Measurements from ENCODE around the gene PPP1R12C. TPM values are rescaled to one million over a fixed set of nuclear protein-coding genes. Genes with fewer than 3 reads are reported as not detected.
"Not testable (repeated sequence)": the region's sequence is repeated elsewhere in the genome, so short reads cannot be mapped to it uniquely, and the experiment has no call there.

The PPP1R12C gene
- total RNA-seq, 1 donor from 2014 or later = 32.4 TPM

DNA sequence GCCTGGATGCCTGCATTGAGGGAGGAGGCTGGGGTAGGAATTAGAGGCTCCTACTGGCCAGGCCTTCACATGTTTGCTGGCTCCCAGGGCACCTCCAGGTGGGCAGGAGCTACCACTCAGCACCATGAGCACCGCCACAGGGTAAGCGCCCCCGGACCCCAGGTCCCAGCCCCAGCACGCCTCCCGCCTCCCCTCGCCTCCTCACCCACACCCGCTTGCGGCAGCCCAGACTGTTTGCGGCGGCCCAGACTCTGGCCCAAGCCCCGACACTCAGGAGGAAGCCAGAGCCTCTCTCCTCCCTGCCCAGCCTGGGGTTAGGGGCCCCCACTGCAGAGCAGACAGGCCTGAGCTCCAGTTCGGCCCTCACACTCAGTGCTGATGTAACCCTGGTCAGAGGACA is 41.1 kb downstream of the PPP1R12C start:
- DNase-seq (ENCODE audit: low read depth) = no peak

DNA sequence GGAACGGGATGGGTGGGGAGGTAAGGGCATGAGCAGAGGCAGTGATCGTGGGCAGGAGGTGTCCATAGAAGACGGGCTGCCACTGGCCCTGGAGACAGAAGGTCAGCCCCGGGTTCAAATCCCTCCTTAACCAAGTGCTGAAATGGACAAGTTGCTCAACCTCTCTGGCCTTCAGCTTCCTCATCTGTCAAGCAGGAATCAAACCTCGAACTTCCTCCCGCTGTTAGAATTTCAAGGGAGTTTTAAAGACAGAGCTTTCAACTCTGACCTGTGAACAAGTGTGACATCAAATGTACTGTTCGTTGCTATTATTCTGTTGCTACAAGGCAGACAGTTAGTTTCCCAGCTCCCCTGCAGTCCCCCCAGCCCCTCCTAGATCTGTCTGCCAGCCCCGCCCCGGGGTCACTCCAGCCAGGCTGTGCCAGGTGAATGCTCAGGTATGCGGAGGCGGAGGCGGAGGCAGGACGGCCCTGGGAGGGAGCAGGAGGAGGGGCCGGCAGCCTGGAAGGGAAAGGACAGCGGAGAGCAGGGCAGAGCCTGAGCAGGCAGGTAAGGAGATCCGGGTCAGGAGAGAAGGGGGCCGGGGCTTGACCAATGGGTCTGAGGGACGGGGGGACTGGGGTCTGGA is 42.0 kb downstream of the PPP1R12C start, which contains the start of gene EPS8L1:
EPS8L1 (plus strand) TSS at position 499 of the 628 bp plus-strand sequence. CDS start 576 bp downstream, outside the sequence.
- peak; percentile 67 for DNase-seq (ENCODE audit: low read depth)

DNA sequence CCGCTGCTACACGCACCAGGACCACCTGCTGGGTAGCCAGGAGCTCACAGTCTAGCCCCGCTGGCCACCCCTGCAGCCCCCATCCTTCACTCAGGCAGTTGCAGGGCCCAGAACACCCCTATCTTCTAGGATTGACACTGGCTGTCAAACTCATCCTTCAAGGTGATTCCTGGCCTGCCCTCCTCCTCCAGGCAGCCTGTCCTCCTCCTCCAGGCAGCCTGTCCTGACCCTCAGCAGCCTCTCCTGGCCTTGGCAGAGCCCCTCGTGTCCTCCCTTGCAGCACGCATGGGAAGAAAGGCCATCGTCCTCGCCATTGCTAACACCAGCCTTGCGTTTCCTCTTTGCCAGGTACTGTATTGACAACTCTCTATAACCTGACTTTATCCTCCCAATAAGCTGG is 45.5 kb downstream of the PPP1R12C start:
- no peak for DNase-seq (ENCODE audit: low read depth)

DNA sequence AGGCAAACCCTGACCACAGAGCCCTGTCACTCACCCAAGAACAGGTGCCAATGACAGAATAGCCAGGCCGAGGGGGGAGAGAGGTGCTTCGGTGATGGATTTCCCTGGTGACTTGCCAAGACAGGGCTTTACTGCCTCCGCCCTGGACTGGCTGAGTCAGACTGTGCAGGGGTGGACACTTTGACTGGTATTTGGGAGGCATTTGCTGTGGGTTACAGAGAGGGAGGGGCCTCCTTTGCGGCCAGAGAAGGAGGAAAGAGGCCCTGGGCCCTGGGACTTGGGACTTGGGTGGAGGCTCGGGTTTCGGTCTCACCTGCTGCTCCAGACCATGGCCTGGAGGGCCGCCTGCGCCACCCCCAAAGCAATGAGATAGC is 46.3 kb downstream of the PPP1R12C start:
- DNase-seq (ENCODE audit: low read depth) = peak; percentile 78

DNA sequence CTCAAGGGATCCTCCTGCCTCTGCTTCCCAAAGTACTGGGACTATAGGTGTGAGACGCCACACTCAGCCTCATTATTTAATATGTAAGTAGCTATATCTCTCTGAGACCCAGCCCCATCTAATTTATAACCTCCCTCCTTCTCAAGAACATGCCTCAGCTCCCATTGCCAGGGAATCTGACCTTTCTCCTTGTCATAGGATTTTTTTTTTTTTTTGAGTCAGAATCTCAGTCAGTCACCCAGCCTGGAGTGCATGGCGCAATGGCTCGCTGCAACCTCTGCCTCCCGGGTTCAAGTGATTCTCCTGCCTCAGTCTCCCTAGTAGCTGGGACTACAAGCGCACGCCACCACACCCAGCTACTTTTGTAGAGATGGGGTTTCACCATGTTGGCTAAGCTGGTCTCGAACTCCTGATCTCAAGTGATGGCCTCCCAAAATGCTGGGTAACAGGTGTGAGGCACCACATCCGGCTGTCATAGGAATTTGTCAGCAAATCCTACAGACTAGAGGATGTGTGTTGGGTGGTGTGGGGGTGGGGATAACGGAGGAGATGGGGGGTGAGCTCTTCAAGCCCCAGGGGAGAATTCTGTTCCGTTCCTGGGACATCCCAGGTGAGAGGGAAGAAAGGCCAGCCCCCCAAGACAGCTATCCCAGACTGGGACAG is 46.8 kb downstream of the PPP1R12C start:
- DNase-seq (ENCODE audit: low read depth) = no peak

DNA sequence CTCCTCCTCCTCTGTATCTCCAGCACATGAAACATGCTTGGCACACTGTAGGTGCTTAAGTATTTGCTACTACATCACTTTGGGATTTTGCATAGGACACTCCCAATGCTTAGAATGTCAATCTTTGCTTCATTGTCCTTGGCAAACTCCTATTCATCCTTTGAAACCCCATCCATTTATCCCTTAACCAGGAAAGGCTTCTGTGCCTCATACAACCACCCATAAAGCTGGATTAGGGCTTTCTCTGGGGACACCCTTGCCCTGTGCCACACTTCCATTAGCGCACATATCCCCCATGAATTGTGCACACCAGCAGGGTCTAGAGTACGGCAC is 47.6 kb downstream of the PPP1R12C start:
- DNase-seq (ENCODE audit: low read depth) = no peak

DNA sequence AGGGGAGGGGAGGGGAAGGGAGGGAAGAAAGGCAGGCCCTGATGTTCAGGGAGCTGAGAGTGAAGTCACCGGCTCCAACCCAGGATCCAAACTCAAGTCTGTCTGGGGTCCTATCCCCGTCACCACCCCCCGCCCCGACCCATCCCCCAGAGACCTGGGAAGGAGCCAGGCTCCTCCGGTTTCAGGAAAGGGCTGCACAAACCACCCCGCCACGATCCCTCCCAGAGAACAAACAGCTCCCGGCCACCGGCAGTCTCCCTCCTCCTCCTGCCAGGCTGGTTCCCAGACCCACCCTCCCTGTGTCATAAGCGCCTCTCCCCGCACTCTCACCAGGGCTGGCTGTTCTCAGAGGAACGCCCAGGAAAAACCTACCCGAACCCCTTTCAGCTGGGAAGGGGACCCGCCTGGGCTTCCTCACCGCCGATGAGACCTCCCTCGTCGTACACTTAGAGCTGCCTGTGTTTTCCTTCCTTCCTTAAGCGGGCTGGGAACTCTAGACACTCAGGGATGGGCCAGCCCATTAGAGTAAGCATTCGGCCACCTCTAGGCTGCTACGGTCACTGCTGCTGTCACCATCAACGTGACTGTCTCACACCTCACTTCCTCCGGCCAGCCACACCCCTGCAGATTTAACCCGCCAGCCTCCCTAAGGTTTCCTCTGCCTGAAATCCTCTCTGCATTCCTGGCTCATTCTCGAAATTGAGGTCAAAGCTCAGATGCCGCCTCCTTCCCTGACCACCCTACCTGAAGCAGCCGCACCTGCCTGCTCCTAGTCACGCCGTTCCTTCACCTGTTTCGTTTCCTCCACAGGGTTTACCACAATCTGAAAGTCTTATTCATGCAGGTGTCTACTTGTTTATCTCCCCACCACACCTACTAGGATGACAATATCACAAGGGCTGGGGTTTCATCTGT is 48.2 kb downstream of the PPP1R12C start:
- DNase-seq (ENCODE audit: low read depth) = peak; percentile 22

DNA sequence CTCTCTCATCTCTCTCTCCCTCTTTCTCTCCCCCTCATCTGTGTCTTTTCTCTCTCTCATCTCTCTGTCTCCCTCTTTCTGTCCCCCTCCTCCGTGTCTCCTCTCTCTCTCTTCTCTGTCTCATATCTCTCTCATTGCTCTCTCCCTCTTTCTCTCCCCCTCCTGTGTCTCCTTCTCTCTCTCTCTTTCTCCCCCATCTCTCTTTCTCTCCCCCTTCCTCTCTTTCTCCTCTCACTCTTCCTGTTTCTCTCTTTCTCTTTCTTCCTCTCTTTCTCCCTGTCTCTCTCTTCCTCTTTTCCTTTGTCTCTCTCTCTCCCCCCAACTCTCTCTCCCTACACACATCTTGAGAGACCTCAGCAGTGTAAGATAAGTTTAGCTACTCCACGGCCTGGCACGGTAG is 49.6 kb downstream of the PPP1R12C start:
- DNase-seq (ENCODE audit: low read depth) = no peak

DNA sequence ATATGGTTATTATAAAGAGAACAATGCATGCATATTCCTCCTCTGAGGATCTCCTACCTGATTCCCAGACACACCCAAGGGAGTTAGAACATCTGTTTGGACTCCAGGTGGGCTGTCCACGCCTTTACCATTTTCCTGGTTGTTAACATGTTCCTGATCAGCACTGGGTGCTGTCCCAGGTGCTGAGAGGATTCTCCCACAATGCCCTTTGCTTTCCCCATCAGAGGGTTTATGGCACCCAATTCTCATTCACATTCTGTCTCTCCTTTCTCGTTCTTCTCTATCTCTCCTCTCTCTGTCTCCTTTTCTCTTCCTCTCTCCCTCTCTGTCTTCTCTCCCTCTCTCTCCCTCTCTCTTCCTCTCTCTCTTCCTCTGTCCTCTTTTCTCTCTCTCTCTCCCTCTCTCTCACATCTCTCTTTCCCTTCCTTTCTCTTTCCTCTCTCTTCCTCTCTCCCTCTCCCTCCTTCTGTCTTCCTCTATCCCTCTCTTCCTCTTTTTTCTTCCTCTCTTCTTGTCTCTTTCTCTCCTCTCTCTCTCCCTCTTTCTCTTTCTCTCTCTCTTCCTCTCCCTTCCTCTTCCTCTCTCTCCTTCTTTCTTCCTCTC is 51.2 kb downstream of the PPP1R12C start:
- DNase-seq (ENCODE audit: low read depth) = no peak

DNA sequence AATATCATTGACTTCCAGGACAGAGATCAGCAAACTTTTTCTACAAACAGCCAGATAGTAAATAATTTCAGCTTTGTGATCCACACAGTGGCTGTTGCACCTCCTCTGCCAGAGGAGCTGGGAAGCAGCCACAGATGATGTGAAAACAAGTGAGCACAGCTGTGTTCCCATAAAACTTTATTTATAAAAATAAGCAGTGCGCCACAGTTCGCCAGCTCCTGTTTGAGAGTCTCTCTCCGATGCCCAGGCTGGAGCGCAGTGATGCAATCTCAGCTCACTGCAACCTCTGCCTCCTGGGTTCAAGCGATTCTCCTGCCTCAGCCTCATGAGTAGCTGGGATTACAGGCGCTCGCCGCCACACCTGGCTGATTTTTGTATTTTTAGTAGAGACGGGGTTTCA is 51.9 kb downstream of the PPP1R12C start:
- DNase-seq (ENCODE audit: low read depth) = not testable (repeated sequence)

DNA sequence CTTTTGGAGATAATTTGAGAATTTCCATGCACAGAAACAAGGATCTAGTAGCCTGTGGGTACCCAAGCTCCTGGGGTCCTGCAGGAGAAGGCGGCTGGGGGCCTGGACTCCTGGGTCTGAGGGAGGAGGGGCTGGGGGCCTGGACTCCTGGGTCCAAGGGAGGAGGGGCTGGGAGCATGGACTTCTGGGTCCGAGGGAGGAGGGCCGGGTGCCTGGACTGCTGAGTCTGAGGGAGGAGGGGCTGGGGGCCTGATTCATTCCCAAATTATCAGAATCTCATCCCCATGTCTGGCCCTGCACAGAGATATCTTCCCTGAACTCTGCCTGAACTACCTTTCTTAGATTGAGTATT is 54.0 kb downstream of the PPP1R12C start:
- no peak for DNase-seq (ENCODE audit: low read depth)

DNA sequence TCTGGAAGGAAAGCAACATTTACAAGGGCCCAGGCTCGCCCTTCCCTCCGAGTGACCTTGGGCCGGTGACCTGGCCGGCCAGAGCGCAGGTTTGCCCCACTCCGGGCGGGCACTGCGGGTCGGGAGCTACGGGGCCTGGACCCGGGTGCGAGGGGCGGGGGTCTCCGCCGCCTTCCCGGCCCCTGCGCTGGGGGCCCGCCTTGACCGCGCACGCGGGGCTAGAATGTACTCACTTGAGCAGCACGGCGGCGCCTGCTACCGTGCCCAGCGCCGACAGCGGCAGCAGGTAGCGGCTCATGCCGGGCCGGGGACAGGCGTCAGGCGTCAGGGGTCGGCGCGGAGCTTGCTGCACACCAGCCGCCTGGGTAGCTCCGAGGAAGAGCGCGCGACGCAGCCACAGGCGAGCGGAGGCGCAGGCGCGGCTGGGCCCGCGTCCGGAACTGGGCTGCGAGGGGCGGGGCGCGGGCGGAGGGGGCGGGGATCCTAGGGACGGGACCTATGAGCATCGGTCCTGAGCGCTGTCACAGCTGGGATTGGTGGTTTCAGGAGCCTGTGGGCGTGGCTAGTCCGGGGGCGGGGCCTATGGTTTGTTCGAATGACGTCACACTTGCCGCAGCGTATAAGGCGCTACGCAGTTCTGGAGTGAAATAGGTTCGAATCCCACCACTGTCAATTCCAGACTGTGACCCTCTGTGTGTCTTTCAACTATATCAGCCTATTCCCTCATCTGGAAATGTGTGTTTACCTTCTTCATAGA is 54.5 kb downstream of the PPP1R12C start, which contains the start of gene RDH13:
RDH13 (minus strand) TSS at position 414 of the 757 bp plus-strand sequence; CDS start at position 298, 116 bp downstream.
- peak; percentile 93 for DNase-seq (ENCODE audit: low read depth)

DNA sequence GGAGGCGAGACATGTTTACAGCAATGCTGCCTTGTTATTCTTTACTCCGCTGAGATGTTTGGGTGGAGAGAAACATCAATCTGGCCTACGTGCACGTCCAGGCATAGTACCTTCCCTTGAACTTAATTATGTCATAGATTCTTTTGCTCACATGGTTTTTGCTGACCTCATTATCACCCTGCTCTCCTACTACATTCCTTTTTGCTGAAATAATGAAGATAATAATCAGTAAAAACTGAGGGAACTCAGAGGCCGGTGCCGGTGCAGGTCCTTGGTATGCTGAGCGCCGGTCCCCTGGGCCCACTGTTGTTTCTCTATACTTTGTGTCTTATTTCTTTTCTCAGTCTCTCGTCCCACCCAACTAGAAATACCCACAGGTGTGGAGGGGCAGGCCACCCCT is 57.1 kb downstream of the PPP1R12C start:
- not testable (repeated sequence) for DNase-seq (ENCODE audit: low read depth)

DNA sequence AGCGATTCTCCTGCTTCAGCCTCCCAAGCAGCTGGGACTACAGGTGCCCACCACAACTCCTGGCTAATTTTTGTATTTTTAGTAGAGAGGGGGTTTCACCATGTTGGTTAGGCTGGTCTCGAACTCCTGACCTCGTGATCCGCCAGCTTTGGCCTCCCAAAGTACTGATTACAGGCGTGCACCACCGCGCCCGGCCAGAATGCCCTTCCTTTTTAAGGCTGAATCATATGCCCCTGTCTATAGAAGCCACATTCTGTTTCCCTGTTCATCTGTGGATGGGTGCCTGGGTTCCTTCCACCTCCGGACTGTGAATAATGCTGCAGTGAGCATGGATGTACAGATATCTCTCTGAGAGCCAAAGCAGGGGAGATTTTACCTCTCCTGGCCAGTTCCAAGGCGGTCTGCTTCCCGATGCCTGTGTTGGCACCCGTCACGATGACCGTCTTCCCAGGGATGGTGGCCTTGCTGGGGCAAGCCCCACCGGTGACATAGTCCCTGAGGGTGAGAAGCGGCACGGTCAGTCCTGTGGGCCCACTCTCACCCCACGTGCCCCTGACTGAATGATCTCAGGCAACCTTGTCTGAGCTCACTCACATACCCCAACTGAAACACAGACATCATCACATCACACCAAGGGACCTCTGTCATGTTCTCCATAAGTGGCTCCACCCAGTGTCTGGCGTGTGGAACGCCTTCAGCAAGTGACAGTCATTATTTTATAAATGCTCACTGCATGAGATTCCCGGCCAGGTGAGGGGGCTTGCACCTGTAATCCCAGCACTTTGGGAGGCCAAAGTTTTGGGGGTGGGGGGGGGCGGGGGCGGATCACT is 58.4 kb downstream of the PPP1R12C start:
- no peak for DNase-seq (ENCODE audit: low read depth)

DNA sequence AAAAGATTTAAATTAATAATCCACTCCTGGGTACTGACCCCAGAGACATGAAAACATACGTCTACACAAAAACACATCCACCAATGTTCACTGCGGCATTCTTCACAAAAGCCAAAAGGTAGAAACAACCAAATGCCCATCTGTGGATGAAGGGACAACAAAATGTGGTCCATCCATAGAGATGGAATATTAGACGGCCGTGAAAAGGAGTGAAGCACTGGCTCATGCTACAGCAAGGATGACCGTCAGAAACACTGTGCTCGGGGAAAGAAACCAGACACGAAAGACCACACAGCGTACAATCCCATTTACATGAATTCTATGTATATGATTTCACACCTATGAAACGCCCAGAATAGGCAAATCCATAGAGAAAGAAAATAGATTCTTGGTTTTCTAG is 60.6 kb downstream of the PPP1R12C start:
- no peak for DNase-seq (ENCODE audit: low read depth)

DNA sequence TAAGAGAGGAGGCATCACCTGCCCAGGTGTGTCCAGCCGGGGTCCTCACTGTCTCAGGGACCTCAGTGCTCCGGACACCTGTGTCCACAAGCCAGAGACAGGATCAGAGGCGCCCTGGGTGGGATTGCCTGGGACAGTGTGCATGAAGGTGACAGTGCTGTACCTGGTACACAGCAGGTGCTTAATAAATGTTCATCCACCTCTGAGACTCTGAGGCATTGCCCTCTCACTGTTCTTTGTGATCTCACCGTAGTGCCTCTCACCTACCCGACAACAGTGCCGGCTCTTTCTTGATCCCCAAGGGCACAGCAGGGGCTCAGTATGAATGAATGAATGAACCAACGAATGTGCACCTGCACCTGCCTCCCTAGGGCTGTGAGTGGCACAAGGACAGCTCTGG is 63.7 kb downstream of the PPP1R12C start:
- DNase-seq (ENCODE audit: low read depth) = no peak

DNA sequence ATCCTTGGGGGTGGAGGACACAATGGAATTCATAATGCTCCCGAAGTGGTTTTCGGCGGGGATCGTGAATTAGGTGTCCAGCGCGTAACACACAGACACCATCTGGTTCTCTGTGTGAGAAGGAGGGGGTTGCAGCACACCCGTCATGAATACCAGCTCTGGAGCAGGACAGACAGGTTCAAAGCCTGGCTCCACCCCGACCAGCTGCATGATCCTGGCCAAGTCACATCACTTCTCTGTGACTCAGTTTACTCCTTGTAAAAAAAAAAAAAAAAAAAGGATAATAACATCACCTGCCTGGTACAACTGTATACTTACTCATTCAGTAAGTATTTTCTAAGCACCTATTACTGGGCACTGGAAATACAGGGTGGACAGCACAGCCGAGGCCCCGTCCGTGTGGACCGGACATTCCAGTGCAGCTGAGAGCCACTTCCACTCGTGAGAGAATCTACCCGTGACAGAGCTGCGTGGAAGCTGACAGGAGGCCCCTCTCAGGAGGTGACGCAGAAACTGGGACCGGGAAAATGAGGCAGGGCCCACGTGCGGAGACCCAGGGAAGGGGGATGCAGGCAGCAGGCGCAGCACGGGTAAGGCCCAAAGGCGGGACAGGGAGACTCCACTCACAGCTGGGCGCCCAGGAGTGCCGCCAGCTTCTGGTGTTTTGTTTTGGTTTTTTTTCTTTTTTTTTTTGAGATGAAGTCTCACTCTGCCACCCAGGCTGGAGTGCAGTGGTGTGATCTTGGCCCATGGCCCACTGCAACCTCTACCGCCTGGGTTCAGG is 66.5 kb downstream of the PPP1R12C start:
- DNase-seq (ENCODE audit: low read depth) = no peak

DNA sequence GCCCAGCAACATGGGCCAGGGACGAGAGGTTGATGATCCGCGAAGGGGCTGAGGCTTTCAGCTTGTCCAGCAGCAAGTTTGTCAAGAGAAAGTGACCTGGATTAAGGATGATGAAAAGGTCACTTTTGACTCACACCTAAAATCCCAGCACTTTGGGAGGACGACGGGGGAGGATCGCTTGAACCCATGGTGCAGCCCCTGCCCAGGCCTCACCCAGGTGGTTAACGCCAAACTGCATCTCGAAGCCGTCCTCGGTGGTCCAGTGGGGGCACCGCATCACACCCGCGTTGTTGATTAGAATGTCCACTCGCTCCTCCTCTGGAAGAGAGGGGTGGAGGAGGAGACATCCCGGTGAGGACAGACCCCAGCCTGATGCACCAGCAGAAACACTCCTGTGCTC is 69.0 kb downstream of the PPP1R12C start:
- DNase-seq (ENCODE audit: low read depth) = no peak

DNA sequence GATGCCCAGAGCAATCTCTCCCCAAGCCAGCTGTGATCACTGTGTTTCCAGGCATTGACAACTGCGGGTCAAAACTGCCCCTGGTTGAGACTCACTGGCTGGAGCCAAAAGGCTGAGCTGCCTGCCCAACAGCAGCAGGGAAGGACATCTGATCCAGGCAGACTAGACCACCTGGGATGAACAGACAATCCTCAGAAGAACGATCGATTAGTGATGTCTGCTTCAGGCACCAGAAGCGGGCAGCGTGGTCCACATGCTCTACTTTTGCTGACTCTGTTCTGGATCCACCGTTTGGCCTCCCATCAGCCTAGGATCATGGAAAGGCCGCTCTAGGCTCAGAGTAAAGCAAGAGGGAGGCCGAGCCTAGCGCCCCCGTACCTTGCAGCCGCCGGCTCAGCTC is 69.5 kb downstream of the PPP1R12C start:
- DNase-seq (ENCODE audit: low read depth) = no peak

Data from renal cortical epithelial cell (primary cell).